Suprapubic skin (tissue), 4 donors: ENCODE measurements around the gene ABLIM3.

Experiments
- CTCF ChIP-seq, 2 donors: fragments of 200-600 bp in 1 of 2; fragments of 450-650 bp in 1 of 2; sonication (generic) in 1 of 2; IDR thresholded peaks; one replicate each; pipeline ENCODE4 v1.5.1; 2016 to 2019; ENCODE audit warnings: antibody characterized with exemption in 2 of 2, mild to moderate bottlenecking in 1 of 2, moderate library complexity in 1 of 2
- EP300 ChIP-seq: sonication (generic); formaldehyde crosslinking; IDR thresholded peaks from one replicate; pipeline ENCODE4 v1.6.1; 2017; ENCODE audit warnings: antibody characterized with exemption
- POLR2AphosphoS5 ChIP-seq, 3 donors: sonication (generic); formaldehyde crosslinking; IDR thresholded peaks; one replicate each; pipeline ENCODE4 v1.6.1; 2017; ENCODE audit warnings: antibody characterized with exemption in 3 of 3

GRCh38 chr5:149150457-149150856 is 9.2 kb downstream of the ABLIM3 start:
- TF ChIP-seq POLR2AphosphoS5 (IDR thresholded peaks at IDR 0.05), result no peak
- TF ChIP-seq CTCF (IDR thresholded peaks at IDR 0.05), result no peak
- TF ChIP-seq EP300, result no peak
